ENCODE data around the gene MTRR.

MTRR gene

GRCh38 chr5:7874639-7875038 lies 5.7 kb downstream of the MTRR start:
- peaks cover 50% of the 10 kb centered on the region for H4K20me1 ChIP-seq (ENCODE audit: insufficient read depth, low read length)
- H3K79me2 ChIP-seq (ENCODE audit: insufficient read depth, low read length), result peaks cover 79% of the 10 kb centered on the region
- no peak overlapping the region for H3K27ac ChIP-seq (ENCODE audit: low read length)
- no peak overlapping the region for H3K4me2 ChIP-seq (ENCODE audit: insufficient read depth, low read length)
- H3K4me1 ChIP-seq (ENCODE audit: insufficient read depth, low read length), result peaks cover 23% of the 10 kb centered on the region
- ATAC-seq (ENCODE audit: insufficient read depth, low read depth) (no peak), DNase-seq (no peak)
- H3K9me3 ChIP-seq (ENCODE audit: insufficient read depth, low read length, severe bottlenecking), result no peaks in the 10 kb centered on the region
- H2AFZ ChIP-seq (ENCODE audit: low read depth, low read length), result no peak overlapping the region
- no peak overlapping the region for H3K4me3 ChIP-seq (ENCODE audit: low read depth in 1 of 2, low read length in 2 of 2)
- no peaks in the 10 kb centered on the region for H3K27me3 ChIP-seq (ENCODE audit: insufficient read depth, low read length, poor library complexity)
- H3K9ac ChIP-seq (ENCODE audit: low read depth, low read length), result no peak overlapping the region
- H3K36me3 ChIP-seq (ENCODE audit: insufficient read depth, low read length), result peaks cover 76% of the 10 kb centered on the region
- TF ChIP-seq EZH2 (IDR thresholded peaks at IDR 0.05; ENCODE audit: borderline replicate concordance, low read depth, low read length, severe bottlenecking), result no peak
- TF ChIP-seq, protein P1, sequence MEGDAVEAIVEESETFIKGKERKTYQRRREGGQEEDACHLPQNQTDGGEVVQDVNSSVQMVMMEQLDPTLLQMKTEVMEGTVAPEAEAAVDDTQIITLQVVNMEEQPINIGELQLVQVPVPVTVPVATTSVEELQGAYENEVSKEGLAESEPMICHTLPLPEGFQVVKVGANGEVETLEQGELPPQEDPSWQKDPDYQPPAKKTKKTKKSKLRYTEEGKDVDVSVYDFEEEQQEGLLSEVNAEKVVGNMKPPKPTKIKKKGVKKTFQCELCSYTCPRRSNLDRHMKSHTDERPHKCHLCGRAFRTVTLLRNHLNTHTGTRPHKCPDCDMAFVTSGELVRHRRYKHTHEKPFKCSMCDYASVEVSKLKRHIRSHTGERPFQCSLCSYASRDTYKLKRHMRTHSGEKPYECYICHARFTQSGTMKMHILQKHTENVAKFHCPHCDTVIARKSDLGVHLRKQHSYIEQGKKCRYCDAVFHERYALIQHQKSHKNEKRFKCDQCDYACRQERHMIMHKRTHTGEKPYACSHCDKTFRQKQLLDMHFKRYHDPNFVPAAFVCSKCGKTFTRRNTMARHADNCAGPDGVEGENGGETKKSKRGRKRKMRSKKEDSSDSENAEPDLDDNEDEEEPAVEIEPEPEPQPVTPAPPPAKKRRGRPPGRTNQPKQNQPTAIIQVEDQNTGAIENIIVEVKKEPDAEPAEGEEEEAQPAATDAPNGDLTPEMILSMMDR (IDR thresholded peaks at IDR 0.05; ENCODE audit: borderline replicate concordance, extremely low read depth, low read length, poor library complexity, severe bottlenecking), result no peak

- Histone ChIP-seq H3K79me2 (ENCODE audit: insufficient read depth, low read length) (peaks cover 79% of the 10 kb centered on the region), H4K20me1 (ENCODE audit: insufficient read depth, low read length) (peaks cover 48% of the 10 kb centered on the region), H3K9ac (ENCODE audit: low read depth, low read length) (no peak overlapping the region), H3K27ac (ENCODE audit: low read length) (no peak overlapping the region), H3K36me3 (ENCODE audit: insufficient read depth, low read length) (peaks cover 81% of the 10 kb centered on the region), H2AFZ (ENCODE audit: low read depth, low read length) (no peak overlapping the region), H3K4me1 (ENCODE audit: insufficient read depth, low read length) (peaks cover 20% of the 10 kb centered on the region), H3K27me3 (ENCODE audit: insufficient read depth, low read length, poor library complexity) (no peaks in the 10 kb centered on the region), H3K9me3 (ENCODE audit: insufficient read depth, low read length, severe bottlenecking) (no peaks in the 10 kb centered on the region), H3K4me2 (ENCODE audit: insufficient read depth, low read length) (no peak overlapping the region), H3K4me3 (ENCODE audit: low read depth in 1 of 2, low read length in 2 of 2) (no peak overlapping the region)
- TF ChIP-seq, protein P1 (IDR thresholded peaks at IDR 0.05; ENCODE audit: borderline replicate concordance, extremely low read depth, low read length, poor library complexity, severe bottlenecking), result no peak
- no peak for TF ChIP-seq EZH2 (IDR thresholded peaks at IDR 0.05; ENCODE audit: borderline replicate concordance, low read depth, low read length, severe bottlenecking)
- ATAC-seq (ENCODE audit: insufficient read depth, low read depth) (no peak), DNase-seq (no peak)
These were observed 6.2 kb downstream of the MTRR start for GRCh38 chr5:7875151-7875550.

GRCh38 chr5:7876867-7877266 lies 7.9 kb downstream of the MTRR start:
- TF ChIP-seq, protein P1 (IDR thresholded peaks at IDR 0.05; ENCODE audit: borderline replicate concordance, extremely low read depth, low read length, poor library complexity, severe bottlenecking), result no peak
- TF ChIP-seq EZH2 (IDR thresholded peaks at IDR 0.05; ENCODE audit: borderline replicate concordance, low read depth, low read length, severe bottlenecking), result no peak
- Histone ChIP-seq H4K20me1 (ENCODE audit: insufficient read depth, low read length) (peaks cover 46% of the 10 kb centered on the region; the same call in 1 of the 2 replicates), H3K4me2 (ENCODE audit: insufficient read depth, low read length) (no peak overlapping the region)

DNA sequence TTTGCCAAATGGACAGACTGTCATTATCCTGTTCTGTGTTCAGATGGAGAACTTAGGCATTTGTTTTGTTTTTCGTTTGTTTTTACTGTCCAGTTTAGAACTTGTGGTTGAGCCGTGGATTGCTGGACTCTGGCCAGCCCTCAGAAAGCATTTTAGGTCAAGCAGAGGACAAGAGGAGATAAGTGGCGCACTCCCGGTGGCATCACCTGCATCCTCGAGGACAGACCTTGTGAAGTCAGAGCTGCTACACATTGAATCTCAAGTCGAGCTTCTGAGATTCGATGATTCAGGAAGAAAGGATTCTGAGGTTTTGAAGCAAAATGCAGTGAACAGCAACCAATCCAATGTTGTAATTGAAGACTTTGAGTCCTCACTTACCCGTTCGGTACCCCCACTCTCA lies 8.9 kb downstream of the MTRR start:
- no peaks in the 10 kb centered on the region; the same call in 1 of the 2 replicates for H3K4me1 ChIP-seq (ENCODE audit: insufficient read depth, low read length)

More at GRCh38 chr5:7876867-7877266, 7.9 kb downstream of the MTRR start:
- DNase-seq, result no peak
- ATAC-seq (ENCODE audit: insufficient read depth, low read depth), result no peak
- Histone ChIP-seq H3K27ac (ENCODE audit: low read length) (no peak overlapping the region), H3K9ac (ENCODE audit: low read depth, low read length) (no peak overlapping the region), H2AFZ (ENCODE audit: low read depth, low read length) (no peak overlapping the region), H3K4me3 (ENCODE audit: low read depth in 1 of 2, low read length in 2 of 2) (no peak overlapping the region), H3K9me3 (ENCODE audit: insufficient read depth, low read length, severe bottlenecking) (no peaks in the 10 kb centered on the region), H3K36me3 (ENCODE audit: insufficient read depth, low read length) (peaks cover 86% of the 10 kb centered on the region), H3K4me1 (ENCODE audit: insufficient read depth, low read length) (peaks cover 3% of the 10 kb centered on the region; the same call in 1 of the 2 replicates), H3K79me2 (ENCODE audit: insufficient read depth, low read length) (peaks cover 70% of the 10 kb centered on the region), H3K27me3 (ENCODE audit: insufficient read depth, low read length, poor library complexity) (no peaks in the 10 kb centered on the region)

More for the DNA sequence above, 8.9 kb downstream of the MTRR start:
- Histone ChIP-seq H3K9ac (ENCODE audit: low read depth, low read length) (no peak overlapping the region), H4K20me1 (ENCODE audit: insufficient read depth, low read length) (peaks cover 41% of the 10 kb centered on the region; the same call in 1 of the 2 replicates), H3K4me3 (ENCODE audit: low read depth in 1 of 2, low read length in 2 of 2) (no peak overlapping the region), H3K79me2 (ENCODE audit: insufficient read depth, low read length) (peaks cover 62% of the 10 kb centered on the region), H3K4me2 (ENCODE audit: insufficient read depth, low read length) (no peak overlapping the region), H2AFZ (ENCODE audit: low read depth, low read length) (no peak overlapping the region), H3K27me3 (ENCODE audit: insufficient read depth, low read length, poor library complexity) (no peaks in the 10 kb centered on the region), H3K27ac (ENCODE audit: low read length) (no peak overlapping the region), H3K36me3 (ENCODE audit: insufficient read depth, low read length) (peaks cover 89% of the 10 kb centered on the region), H3K9me3 (ENCODE audit: insufficient read depth, low read length, severe bottlenecking) (no peaks in the 10 kb centered on the region)
- TF ChIP-seq EZH2 (IDR thresholded peaks at IDR 0.05; ENCODE audit: borderline replicate concordance, low read depth, low read length, severe bottlenecking), result no peak
- TF ChIP-seq, protein P1 (IDR thresholded peaks at IDR 0.05; ENCODE audit: borderline replicate concordance, extremely low read depth, low read length, poor library complexity, severe bottlenecking), result no peak
- ATAC-seq (ENCODE audit: insufficient read depth, low read depth), result no peak
- no peak for DNase-seq

Data from DND-41 (cell line).